C4-2B (cell line): ENCODE results near the gene POLR1B.

ENCODE experiments used
- CTCF ChIP-seq: fragments of 450-650 bp; conservative IDR thresholded peaks from 2 replicates; pipeline ENCODE4 v1.5.1; 2017; ENCODE audit warnings: mild to moderate bottlenecking
- ZFX ChIP-seq: fragments of 450-650 bp; IDR thresholded peaks from 2 replicates; pipeline ENCODE4 v1.6.1; 2017

GRCh38 chr2:112597537-112598322 is 55.5 kb downstream of the POLR1B start:
- TF ChIP-seq CTCF: no peak
- TF ChIP-seq ZFX: no peak
